IPS-18c (cell line): ENCODE data around the gene HLTF.

Experiments
- H3K4me3 ChIP-seq: 2 replicates; pipeline ENCODE4 v1.7.0; 2013; ENCODE audit warnings: low read depth, mild to moderate bottlenecking, low read length, moderate library complexity; ENCODE audit not compliant: insufficient read depth
- H3K9me3 ChIP-seq: one replicate; pipeline ENCODE4 v1.6.1; 2013; ENCODE audit warnings: mild to moderate bottlenecking, low read length, moderate library complexity; ENCODE audit not compliant: control insufficient read depth, insufficient read depth

HLTF gene

DNA sequence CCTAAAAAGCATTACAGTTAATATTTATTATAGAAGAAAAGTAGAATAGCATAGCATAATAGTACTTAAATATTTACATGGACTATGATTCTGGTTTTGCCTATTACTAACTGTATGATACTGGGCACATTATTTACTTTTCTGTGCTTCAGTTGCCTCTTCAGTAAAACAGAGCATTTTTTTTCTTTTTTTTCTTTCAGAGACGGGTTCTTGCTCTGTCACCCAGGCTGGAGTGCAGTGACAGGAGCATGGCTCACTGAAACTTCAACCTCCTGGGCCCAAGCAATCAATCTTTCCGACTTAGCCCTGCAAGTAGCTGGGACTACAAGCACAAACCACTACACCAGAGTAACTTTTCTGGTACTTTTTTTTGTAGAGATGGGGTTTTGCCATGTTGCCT, 48.0 kb downstream of the HLTF start:
- H3K4me3 ChIP-seq = no peak overlapping the region

DNA sequence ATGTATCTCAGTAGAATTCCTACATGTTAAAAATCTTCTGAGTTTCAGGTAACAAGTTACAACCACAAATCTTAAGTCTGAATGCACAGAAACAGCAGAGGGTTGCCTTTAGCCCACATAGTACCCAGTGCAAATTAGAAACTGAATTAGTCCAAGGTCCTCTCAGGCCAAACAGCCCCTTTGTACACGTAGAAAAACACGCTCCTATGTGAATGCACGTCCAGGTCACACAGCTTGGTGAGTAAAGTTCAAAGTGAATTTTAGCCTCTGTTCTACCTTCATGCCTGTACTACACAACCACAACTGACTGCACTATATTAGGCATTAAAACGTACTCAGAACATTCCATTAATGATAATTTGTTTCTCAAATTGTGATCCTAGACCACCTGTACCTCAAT, 48.6 kb downstream of the HLTF start:
- no peaks in the 10 kb centered on the region for H3K9me3 ChIP-seq
- H3K4me3 ChIP-seq = no peak overlapping the region

More for the DNA sequence above, 48.0 kb downstream of the HLTF start:
- H3K9me3 ChIP-seq = no peaks in the 10 kb centered on the region

DNA sequence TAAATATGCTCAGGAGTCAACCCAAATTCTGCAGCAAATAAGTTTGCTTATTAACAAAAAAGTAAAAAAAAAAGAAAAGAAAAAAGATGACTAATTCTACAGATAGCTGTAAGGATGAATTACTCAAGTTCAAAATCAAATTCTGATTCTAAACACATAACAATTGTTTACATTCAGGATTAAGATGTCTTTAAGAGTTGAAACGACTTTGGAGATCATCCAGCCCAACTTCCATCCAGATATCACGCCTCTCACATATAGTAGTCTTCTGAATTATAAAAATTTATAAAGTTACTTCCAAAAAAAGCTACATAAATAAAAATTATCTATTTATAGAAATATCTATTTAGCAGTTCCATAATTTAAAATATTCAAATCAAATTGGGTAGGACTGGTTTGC, 55.2 kb downstream of the HLTF start:
- Histone ChIP-seq H3K9me3 (no peaks in the 10 kb centered on the region), H3K4me3 (no peak overlapping the region)

DNA sequence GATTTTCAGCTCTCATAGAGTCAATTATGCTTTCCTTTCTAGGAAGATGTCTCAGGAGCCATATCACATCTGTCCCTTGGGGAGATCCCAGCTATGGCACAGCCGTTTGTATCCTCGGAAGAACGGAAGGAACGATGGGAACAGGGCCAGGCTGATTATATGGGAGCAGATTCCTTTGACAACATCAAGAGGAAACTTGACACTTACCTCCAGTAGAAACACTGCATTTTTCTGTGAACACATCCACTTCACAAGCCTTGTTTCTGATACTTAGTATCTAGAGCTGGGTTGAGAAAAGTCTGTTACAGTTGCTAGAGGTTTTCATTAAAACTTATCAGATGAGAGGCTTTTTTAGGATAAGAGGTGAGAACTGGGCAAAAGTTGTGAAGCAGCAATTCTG, 59.6 kb downstream of the HLTF start:
- no peak overlapping the region for H3K4me3 ChIP-seq
- no peaks in the 10 kb centered on the region for H3K9me3 ChIP-seq

DNA sequence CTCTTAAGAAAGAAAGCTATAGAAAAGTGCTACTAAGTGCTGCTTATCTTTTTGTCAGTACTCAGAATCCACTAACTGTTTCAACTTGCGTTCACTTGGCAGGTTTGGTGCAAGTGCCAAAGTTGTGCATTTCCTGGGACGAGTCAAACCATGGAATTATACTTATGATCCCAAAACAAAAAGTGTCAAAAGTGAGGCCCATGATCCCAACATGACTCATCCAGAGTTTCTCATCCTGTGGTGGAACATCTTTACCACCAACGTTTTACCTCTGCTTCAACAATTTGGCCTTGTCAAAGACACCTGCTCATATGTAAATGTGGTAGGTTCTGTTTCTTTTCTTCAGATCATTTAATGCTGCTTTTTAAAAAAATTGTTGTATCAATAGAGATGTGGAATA, 62.4 kb downstream of the HLTF start:
- H3K4me3 ChIP-seq = no peak overlapping the region
- no peaks in the 10 kb centered on the region for H3K9me3 ChIP-seq

DNA sequence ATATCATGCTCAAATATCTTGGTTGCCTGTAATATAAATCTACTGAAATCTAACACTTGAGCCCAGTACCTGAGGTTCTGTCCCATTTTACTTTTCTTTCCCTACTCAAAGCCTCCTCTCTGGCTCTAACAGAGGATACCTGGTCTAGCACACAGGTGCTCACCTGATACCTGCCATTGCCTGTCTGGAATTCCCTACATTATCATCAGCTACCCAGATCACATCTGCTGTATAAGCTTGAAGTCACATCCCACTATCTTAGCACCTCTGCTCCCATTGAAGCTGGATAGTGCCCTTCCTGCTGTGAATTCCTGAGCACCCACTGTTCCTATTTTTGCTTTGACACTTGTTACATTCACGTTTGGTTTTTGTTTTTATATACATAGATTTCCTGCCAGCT, 64.5 kb downstream of the HLTF start:
- no peak overlapping the region for H3K4me3 ChIP-seq
- no peaks in the 10 kb centered on the region for H3K9me3 ChIP-seq

DNA sequence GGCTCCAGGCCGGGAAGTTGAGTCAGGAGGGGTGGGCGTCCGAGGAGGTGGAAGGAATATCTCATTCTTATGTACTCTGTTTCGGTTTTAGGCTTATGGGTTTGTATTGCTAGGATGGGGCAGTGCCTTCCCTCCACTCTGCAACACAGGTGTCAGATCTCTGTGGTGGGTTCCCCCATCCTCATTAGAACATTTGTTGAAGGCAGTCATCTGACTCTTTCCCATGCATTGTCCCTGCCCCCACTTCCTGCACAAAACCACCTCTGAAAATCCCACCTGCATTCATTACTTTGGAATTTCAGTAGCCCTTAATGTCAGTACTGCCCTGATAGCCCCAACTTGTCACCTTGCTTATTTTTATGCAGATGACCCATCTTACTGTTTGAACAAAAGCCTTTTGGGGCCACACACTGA, 65.5 kb downstream of the HLTF start:
- Histone ChIP-seq H3K4me3 (no peak overlapping the region), H3K9me3 (no peaks in the 10 kb centered on the region)

DNA sequence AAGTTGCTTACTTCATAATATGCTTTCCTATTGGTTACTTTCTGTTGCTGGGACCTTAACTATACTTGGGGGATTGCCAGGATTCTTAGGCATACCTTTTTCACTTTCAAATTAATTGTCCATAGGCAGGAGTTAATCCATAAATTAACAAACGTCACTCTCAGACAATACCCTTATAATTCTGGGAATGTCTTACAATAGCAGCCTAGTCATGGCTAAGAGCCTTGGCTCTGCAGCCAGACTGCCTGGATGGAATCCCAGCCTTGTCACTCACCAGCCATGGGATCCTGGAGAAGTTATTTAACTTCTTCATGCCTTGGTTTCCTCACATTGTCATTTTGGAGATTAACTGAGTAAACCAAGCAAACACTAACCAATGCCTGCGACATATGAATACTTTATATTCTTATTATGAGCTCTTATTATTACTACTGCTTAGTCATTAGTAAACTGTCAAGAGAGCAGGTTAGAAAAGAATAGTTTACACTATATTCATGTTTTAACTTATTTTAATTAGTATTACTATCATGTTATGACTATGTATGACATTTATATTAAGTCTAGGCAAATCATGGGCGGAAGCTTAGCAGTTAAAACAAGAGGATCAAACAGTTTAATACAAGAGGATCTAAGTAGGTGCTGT, 66.0 kb downstream of the HLTF start:
- no peak overlapping the region for H3K4me3 ChIP-seq
- H3K9me3 ChIP-seq = no peaks in the 10 kb centered on the region

DNA sequence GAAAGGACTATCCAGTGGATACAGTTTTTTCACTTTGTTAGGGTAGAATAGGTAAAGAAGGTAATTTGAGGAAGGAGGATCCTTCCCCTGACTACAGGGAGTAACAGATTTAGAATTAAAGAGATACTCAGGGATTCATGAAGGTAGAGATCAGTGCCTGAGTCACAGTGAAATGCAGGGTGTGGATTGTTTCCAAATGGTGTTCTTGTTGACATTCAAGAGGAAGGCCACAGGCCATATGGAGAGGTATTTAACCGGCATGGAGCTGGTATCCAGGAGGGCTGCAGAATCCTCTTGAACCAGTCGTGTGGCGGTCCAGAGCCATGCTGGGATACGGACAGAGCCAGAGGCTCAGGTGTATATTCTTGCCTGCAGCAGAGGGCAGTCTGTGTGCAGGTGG, 66.8 kb downstream of the HLTF start:
- no peaks in the 10 kb centered on the region for H3K9me3 ChIP-seq
- H3K4me3 ChIP-seq = no peak overlapping the region

DNA sequence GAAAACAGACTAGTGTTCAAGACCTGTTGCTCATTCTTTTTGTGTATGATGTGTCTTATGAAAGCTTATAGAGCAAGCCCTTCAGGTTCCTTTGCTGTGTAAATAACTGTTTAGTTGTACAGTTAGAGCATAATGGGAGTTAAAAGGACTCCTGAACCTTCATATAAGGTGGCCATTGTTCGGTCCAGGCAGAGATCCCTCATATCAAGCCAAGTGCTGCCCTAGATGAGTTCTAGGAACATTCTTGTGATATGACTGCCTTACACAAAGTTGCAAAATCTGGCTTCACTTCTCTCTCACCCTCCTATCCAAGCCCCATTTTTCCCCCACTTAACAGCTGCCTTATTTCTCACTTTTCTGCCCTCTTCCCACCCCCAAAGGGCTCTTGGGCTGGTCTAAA, 68.1 kb downstream of the HLTF start:
- H3K9me3 ChIP-seq = no peaks in the 10 kb centered on the region
- no peak overlapping the region for H3K4me3 ChIP-seq

DNA sequence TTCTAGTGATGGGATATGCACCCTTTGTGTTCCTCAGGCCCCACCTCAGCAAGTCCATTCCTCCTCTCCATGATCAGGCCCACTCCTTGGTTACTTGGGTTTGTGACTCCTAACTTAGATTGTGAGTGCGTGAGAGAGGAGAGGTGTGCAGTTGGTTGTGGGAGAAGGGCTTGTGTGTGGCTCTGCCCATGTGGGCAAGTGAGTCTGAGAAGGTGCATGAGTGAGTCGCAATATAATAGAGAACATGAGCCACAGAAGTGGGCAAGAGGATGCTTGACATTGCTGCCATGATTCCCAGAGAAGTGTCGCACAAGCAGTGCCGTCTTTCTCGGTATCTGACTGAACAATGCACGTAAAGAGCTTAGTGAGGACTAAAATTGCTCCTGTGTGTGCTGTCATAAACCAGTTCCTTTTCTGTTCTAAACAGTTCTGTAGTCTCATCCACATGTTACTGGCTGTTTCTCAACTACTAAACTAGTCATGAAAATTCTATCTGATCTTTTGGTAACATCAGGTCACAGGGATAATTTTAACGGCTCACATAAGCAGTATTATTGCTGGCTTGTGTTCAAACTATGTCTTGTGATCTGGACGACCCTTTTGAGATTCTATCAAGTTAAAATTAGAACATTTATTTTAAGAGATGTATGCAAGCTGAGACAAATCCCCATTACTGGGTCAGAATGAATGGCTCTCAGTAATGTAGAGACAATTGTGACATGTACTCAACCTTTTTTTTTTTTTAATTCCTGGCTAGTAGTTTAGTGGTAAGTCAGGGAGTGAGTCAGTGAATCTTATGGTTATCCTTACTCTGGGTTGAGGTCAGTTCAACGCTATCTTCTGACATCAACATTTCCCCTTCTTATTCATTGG, 69.4 kb downstream of the HLTF start:
- Histone ChIP-seq H3K9me3 (no peaks in the 10 kb centered on the region), H3K4me3 (no peak overlapping the region)

DNA sequence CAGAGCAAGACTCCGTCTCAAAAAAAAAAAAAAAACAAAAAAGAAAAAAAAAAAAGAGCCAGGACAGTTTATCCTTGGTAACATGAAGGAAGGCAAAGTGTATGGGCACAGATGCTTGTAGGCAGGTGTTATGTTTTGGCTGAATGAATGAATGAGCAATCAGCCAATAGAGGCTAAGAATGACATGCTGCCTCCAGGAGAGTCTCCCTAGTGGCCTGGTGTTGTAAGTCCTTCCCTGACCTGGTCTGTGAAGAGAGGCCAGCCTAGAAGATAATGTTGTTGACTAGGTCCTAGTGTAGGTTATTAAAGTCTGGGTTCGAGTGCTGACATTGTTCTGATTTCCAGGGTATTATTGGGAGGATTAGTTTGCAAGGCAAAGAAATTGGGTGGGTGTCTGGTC, 70.1 kb downstream of the HLTF start:
- H3K4me3 ChIP-seq = no peak overlapping the region
- no peaks in the 10 kb centered on the region for H3K9me3 ChIP-seq

DNA sequence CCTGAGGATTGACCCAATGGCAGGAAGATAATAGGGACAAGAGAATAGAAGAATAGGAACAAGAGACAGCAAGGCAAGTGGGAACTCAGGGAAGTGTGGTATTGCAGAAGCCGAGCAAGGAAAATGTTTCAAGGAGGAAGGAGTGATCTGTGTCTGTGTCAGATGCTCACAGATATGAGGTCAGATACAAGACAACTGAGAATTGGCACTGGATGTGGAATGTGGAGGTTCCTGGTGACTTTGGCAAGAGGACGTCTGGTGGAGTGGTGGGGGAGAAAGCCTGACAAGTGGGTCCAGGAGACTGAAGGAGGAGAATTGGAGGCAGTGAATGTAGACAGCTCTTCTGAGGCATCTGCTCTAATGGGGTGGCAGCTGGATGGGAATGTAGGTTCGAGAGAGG, 70.9 kb downstream of the HLTF start:
- H3K4me3 ChIP-seq = no peak overlapping the region

DNA sequence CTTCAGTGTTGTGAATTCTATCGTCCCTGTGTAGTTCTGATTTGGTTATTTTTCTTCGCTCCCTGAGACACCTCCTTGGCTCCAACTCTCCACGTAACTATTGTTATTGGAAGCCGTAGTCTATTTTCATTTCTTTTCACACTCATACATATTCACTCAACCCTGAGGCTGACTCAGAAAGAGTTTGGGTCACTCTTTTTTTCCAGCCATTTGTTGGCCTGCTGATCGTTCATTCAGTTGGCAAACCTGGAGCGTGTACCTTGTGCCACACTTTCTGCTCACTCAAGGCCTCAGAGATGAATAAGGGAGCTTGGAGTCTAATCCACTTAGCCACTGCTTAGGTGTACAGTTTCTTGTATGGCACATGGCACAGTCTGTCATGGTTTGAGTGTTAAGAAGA, 72.6 kb downstream of the HLTF start:
- Histone ChIP-seq H3K9me3 (no peaks in the 10 kb centered on the region), H3K4me3 (no peak overlapping the region)

More for the DNA sequence above, 70.9 kb downstream of the HLTF start:
- no peaks in the 10 kb centered on the region for H3K9me3 ChIP-seq

DNA sequence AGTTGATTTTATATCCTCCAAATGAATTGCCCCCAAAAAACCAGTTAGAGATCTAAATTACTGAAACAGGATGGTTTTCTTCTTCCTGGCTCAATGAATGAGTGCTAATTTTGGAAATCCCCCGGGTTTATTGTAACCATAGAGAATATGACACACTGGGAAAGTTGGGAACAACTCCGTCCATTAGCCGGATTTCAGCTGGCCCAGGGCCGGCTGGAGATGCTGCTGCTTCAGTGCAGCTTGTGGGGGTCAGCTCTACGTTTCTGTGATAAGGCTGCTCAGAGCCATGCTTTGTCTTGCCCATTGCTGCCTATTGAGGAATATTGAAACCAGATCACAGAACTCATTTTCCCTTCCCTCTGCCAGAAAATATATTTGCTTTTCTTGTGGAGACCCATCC, 74.7 kb downstream of the HLTF start:
- Histone ChIP-seq H3K4me3 (no peak overlapping the region), H3K9me3 (no peaks in the 10 kb centered on the region)

DNA sequence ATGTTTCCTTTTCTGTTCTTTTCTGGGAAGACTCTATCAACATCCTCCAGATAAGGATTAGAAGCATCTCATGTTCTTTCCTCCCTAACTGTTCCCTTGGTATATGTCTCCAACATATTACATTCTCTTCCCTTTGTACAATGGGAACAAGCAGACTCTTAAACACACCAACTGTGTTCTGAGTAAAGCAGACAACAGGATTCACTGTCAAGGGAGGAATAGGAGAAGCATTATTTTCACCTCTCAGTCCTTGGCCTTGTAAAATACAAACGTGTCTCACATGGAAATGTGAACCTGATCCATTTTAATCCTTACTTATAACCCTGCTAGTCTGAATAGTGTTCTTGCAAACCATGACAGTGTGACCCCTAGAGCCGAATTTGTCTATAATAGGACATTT, 75.4 kb downstream of the HLTF start:
- Histone ChIP-seq H3K9me3 (no peaks in the 10 kb centered on the region), H3K4me3 (no peak overlapping the region)

DNA sequence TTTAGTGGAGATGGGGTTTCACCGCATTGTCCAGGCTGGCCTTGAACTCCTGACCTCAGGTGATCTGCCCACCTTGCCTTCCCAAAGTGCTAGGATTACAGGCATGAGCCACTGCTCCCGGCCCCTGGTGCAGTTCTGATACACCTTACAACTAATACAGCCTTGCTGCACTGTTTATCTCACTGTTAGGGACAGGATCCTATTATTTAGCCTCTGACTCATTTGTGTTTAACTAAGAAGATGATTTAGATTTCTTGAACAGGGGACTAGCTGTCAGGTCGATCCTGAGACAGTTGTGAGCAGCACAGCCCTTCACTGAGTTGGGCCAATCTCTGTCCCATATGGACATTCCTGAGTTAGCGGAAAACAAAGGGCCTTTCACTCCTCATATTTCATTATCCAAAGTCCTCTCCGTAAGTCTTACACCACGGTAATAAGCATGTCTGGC, 75.8 kb downstream of the HLTF start:
- H3K9me3 ChIP-seq = no peaks in the 10 kb centered on the region
- no peak overlapping the region for H3K4me3 ChIP-seq

DNA sequence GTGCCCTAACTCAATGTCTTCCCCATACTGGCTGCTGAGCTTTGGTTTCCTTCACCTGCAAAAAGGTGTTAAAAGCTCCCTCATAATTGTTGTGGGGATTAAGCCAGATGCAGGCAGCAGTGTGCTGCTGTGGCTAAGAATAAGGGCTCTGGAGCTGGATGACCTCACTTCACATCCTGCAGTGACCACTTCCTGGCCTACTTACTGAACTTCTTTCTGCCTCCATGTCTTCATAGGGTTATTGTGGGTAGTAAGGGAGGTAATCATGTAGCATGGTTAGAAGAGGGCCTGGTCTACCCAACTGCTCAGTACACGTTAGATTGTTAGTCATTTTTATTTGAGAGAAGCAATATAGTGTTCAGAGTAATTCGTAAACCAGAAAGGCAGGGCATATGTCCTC, 76.6 kb downstream of the HLTF start:
- H3K4me3 ChIP-seq = no peak overlapping the region
- no peaks in the 10 kb centered on the region for H3K9me3 ChIP-seq
